ENCODE results near the gene DNAJB11. TPM values are rescaled to one million over a fixed set of nuclear protein-coding genes. Genes with fewer than 3 reads are reported as not detected.
A peak's percentile ranks its signal among the peaks of the same experiment; 100 is the strongest.
"Not testable (repeated sequence)": the region's sequence is repeated elsewhere in the genome, so short reads cannot be mapped to it uniquely, and the experiment has no call there.

DNAJB11 gene
- total RNA-seq, 1 donor from 2014 or later = 101 TPM

GRCh38 chr3:186551387-186551786 lies 19.1 kb upstream of the DNAJB11 start:
- no peak for DNase-seq (ENCODE audit: extremely low read depth, low read depth, low spot score)

GRCh38 chr3:186552408-186553031 lies 18.0 kb upstream of the DNAJB11 start:
- no peak for DNase-seq (ENCODE audit: extremely low read depth, low read depth, low spot score)

GRCh38 chr3:186564586-186564985 lies 5.9 kb upstream of the DNAJB11 start:
- DNase-seq (ENCODE audit: extremely low read depth, low read depth, low spot score) = no peak

- no peak for DNase-seq (ENCODE audit: extremely low read depth, low read depth, low spot score)
These were observed 3.8 kb upstream of the DNAJB11 start for GRCh38 chr3:186566772-186567071.

- peak; percentile 44 for DNase-seq (ENCODE audit: extremely low read depth, low read depth, low spot score)
These were observed 3.2 kb upstream of the DNAJB11 start, which contains the start of gene TBCCD1 for GRCh38 chr3:186567072-186567921. TBCCD1 (minus strand) TSS chr3:186567339; CDS start chr3:186564329, 3,010 bp downstream.

- DNase-seq (ENCODE audit: extremely low read depth, low read depth, low spot score) = not testable (repeated sequence)
These were observed 1.2 kb upstream of the DNAJB11 start for GRCh38 chr3:186569361-186569760.

- DNase-seq (ENCODE audit: extremely low read depth, low read depth, low spot score) = no peak
These were observed 783 bp upstream of the DNAJB11 start for GRCh38 chr3:186569779-186570095.

- no peak for DNase-seq (ENCODE audit: extremely low read depth, low read depth, low spot score)
These were observed 572 bp downstream of the DNAJB11 start for GRCh38 chr3:186570941-186571643.

- DNase-seq (ENCODE audit: extremely low read depth, low read depth, low spot score) = no peak
These were observed 1.1 kb downstream of the DNAJB11 start for GRCh38 chr3:186571644-186572013.

- DNase-seq (ENCODE audit: extremely low read depth, low read depth, low spot score) = no peak
These were observed 7.0 kb downstream of the DNAJB11 start for GRCh38 chr3:186577521-186577920.

- no peak for DNase-seq (ENCODE audit: extremely low read depth, low read depth, low spot score)
These were observed 10.3 kb downstream of the DNAJB11 start for GRCh38 chr3:186580785-186581184.

GRCh38 chr3:186582541-186582940 lies 12.0 kb downstream of the DNAJB11 start:
- no peak for DNase-seq (ENCODE audit: extremely low read depth, low read depth, low spot score)

GRCh38 chr3:186583831-186584230 lies 13.3 kb downstream of the DNAJB11 start:
- no peak for DNase-seq (ENCODE audit: extremely low read depth, low read depth, low spot score)

GRCh38 chr3:186586245-186586644 lies 15.7 kb downstream of the DNAJB11 start:
- not testable (repeated sequence) for DNase-seq (ENCODE audit: extremely low read depth, low read depth, low spot score)

- no peak for DNase-seq (ENCODE audit: extremely low read depth, low read depth, low spot score)
These were observed 16.7 kb downstream of the DNAJB11 start for GRCh38 chr3:186587183-186587582.

GRCh38 chr3:186588632-186589031 lies 18.1 kb downstream of the DNAJB11 start:
- no peak for DNase-seq (ENCODE audit: extremely low read depth, low read depth, low spot score)

- DNase-seq (ENCODE audit: extremely low read depth, low read depth, low spot score) = no peak
These were observed 18.6 kb downstream of the DNAJB11 start for GRCh38 chr3:186589121-186589520.

GRCh38 chr3:186589856-186590579 lies 19.5 kb downstream of the DNAJB11 start:
- DNase-seq (ENCODE audit: extremely low read depth, low read depth, low spot score) = no peak

GRCh38 chr3:186590580-186591295 lies 20.2 kb downstream of the DNAJB11 start:
- DNase-seq (ENCODE audit: extremely low read depth, low read depth, low spot score) = no peak

GRCh38 chr3:186592682-186593081 lies 22.2 kb downstream of the DNAJB11 start:
- no peak for DNase-seq (ENCODE audit: extremely low read depth, low read depth, low spot score)

GRCh38 chr3:186593862-186594261 lies 23.3 kb downstream of the DNAJB11 start:
- DNase-seq (ENCODE audit: extremely low read depth, low read depth, low spot score) = no peak
